ENCODE data around the gene SF3B1. TPM values are rescaled to one million over a fixed set of nuclear protein-coding genes. Genes with fewer than 3 reads are reported as not detected.

The SF3B1 gene
- total and polyA plus RNA-seq, 2 of the 13 experiments (the other 11 are each of a cell fraction or from before 2014, with no cell fraction given) = 387 to 750 TPM

- 85% methylated on average over 4 of the region's 4 CpGs for WGBS (ENCODE audit: low lambda C conversion rate)
- ChIA-PET POLR2A (interaction anchor here (0.6 to 1.9 kb wide), 5 partner anchors 8 to 531 kb away, joined by 3 to 9 read pairs (median 3); partner anchors contain the start of genes COQ10B and SF3B1), CTCF (ENCODE audit: low intra/inter-chr PET ratio, low total read pairs) (no interaction called here)
- Histone ChIP-seq H3K27me3 (ENCODE audit: control insufficient read depth in 1 of 2, insufficient read depth in 2 of 2, low read length in 2 of 2) (no peaks in the 10 kb centered on the region), H3K4me2 (ENCODE audit: low read depth, low read length) (no peak overlapping the region), H2AFZ (ENCODE audit: low read length) (no peak overlapping the region), H3K79me2 (ENCODE audit: insufficient read depth, low read length) (peaks cover 42% of the 10 kb centered on the region), H3K36me3 (replicated peaks in 1 of 2; ENCODE audit: control insufficient read depth in 1 of 2, insufficient read depth in 2 of 2, low read length in 2 of 2) (peaks cover 13 to 36% of the 10 kb centered on the region in 2 experiments), H3K9me3 (ENCODE audit: low read length) (no peaks in the 10 kb centered on the region), H3K9ac (ENCODE audit: insufficient read depth, low read depth, low read length) (no peak overlapping the region), H3K4me1 (ENCODE audit: insufficient read depth, low read length) (peaks cover 16% of the 10 kb centered on the region), H3K27ac (ENCODE audit: extremely low read length, insufficient read depth, low read length) (no peak overlapping the region), H3K4me3 (replicated peaks in 1 of 3; ENCODE audit: insufficient read depth in 1 of 3, low read depth in 2 of 3, low read length in 3 of 3) (no peak overlapping the region), H4K20me1 (ENCODE audit: insufficient read depth, low read length) (no peaks in the 10 kb centered on the region; the same call in 1 of the 2 replicates)
- DNase-seq (ENCODE audit: low spot score) (no peak), ATAC-seq (no peak), FAIRE-seq (no peak)
- in situ Hi-C loops (cut with HindIII; ENCODE audit: extremely low pct_ligation_motif_present, low pct_unique_long_range_greater_than_20kb) = no loop called here
- BruUV-seq (replicated peaks) = no TSS peak
- intact Hi-C loops (cut with micrococcal nuclease; ENCODE audit: unreplicated experiment) = no loop called here
- TF ChIP-seq CHCHD3 (CRISPR knock-in tag; IDR thresholded peaks at IDR 0.05) (no peak), ZBTB14 (CRISPR knock-in tag; IDR thresholded peaks at IDR 0.05) (no peak), ZNF383 (CRISPR knock-in tag; IDR thresholded peaks at IDR 0.05; ENCODE audit: borderline replicate concordance) (no peak), MEF2D (CRISPR knock-in tag; IDR thresholded peaks at IDR 0.05) (no peak), NFE2 (CRISPR knock-in tag; IDR thresholded peaks at IDR 0.05) (no peak), THYN1 (CRISPR knock-in tag; IDR thresholded peaks at IDR 0.05; ENCODE audit: borderline replicate concordance, low read depth) (no peak), POLR2A (IDR thresholded peaks at IDR 0.05; ENCODE audit: insufficient read depth in 1 of 2, low read depth in 2 of 2, low read length in 2 of 2) (no peak), TOPORS (CRISPR knock-in tag; IDR thresholded peaks at IDR 0.05) (no peak)
- TF ChIP-seq, protein P1, sequence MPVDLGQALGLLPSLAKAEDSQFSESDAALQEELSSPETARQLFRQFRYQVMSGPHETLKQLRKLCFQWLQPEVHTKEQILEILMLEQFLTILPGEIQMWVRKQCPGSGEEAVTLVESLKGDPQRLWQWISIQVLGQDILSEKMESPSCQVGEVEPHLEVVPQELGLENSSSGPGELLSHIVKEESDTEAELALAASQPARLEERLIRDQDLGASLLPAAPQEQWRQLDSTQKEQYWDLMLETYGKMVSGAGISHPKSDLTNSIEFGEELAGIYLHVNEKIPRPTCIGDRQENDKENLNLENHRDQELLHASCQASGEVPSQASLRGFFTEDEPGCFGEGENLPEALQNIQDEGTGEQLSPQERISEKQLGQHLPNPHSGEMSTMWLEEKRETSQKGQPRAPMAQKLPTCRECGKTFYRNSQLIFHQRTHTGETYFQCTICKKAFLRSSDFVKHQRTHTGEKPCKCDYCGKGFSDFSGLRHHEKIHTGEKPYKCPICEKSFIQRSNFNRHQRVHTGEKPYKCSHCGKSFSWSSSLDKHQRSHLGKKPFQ (CRISPR knock-in tag; IDR thresholded peaks at IDR 0.05; ENCODE audit: insufficient replicate concordance) = no peak
- TF ChIP-seq, protein P2, sequence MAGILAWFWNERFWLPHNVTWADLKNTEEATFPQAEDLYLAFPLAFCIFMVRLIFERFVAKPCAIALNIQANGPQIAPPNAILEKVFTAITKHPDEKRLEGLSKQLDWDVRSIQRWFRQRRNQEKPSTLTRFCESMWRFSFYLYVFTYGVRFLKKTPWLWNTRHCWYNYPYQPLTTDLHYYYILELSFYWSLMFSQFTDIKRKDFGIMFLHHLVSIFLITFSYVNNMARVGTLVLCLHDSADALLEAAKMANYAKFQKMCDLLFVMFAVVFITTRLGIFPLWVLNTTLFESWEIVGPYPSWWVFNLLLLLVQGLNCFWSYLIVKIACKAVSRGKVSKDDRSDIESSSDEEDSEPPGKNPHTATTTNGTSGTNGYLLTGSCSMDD (CRISPR knock-in tag; IDR thresholded peaks at IDR 0.05) = no peak
- TF ChIP-seq, protein P3, sequence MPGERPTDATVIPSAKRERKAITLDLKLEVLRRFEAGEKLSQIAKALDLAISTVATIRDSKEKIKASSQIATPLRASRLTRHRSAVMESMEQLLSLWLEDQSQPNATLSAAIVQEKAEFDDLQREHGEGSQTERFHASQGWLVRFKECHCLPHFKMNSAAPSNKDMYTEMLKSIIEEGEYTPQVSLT (CRISPR knock-in tag; IDR thresholded peaks at IDR 0.05; ENCODE audit: borderline replicate concordance, low read depth) = no peak
Observed at GRCh38 chr2:197460649-197461048, 25.8 kb upstream of the SF3B1 start.
